Endothelial cell of umbilical vein (primary cell): ENCODE results near the gene DGKB. TPM values are rescaled to one million over a fixed set of nuclear protein-coding genes. Genes with fewer than 3 reads are reported as not detected.

Experiments used
- BruUV-seq: library from RNA; stranded (reverse); fragments of 400-500 nt; replicated peaks from 2 replicates; lab custom pipeline; 2021; lab: Mats Ljungman, UMichigan
- CTCF ChIA-PET: fragments of 300-600, 350-600 bp; sonication (Branson Sonifier 250); formaldehyde crosslinking; loops from one replicate; lab custom pipeline; 2021; ENCODE audit warnings: antibody characterized with exemption, inconsistent platforms; lab: Charles Lee
- POLR2A ChIA-PET: fragments of 300-600, 350-600 bp; sonication (Branson Sonifier 250); formaldehyde crosslinking; loops from one replicate; lab custom pipeline; 2021; ENCODE audit warnings: antibody characterized with exemption, inconsistent platforms; lab: Charles Lee
- DNase-seq: peaks from one replicate; pipeline ENCODE4 v3.0.0-alpha.2; 2011; ENCODE audit warnings: low read depth, low spot score
- FAIRE-seq: peaks from 2 replicates; lab custom pipeline; 2011; peaks lifted over from hg19 to GRCh38; lab: Jason Lieb, UNC
- H2AFZ ChIP-seq: 2 replicates; pipeline ENCODE4 v1.6.0; 2012; ENCODE audit warnings: low read depth, low read length, control low read depth, inconsistent platforms
- H3K27ac ChIP-seq: 2 replicates; pipeline ENCODE4 v1.5.1; 2011; ENCODE audit warnings: low read depth, mild to moderate bottlenecking, control low read depth, low read length, moderate library complexity; ENCODE audit not compliant: insufficient read depth
- H3K27me3 ChIP-seq, 2 experiments: 2 replicates each; pipeline versions ENCODE4 v1.6.0 to v1.6.1; 2011; ENCODE audit warnings: low read length in 2 of 2, mixed read lengths in 1 of 2; ENCODE audit not compliant: control insufficient read depth in 2 of 2, insufficient read depth in 2 of 2
- H3K36me3 ChIP-seq, 2 experiments: 2 replicates in 1 of 2; 3 replicates in 1 of 2; pipeline ENCODE4 v1.5.1; 2011; ENCODE audit warnings: low read length in 2 of 2, mild to moderate bottlenecking in 1 of 2, moderate library complexity in 1 of 2; ENCODE audit not compliant: control insufficient read depth in 2 of 2, insufficient read depth in 2 of 2; ENCODE audit errors: extremely low read depth in 1 of 2
- H3K4me1 ChIP-seq: 3 replicates; pipeline ENCODE4 v1.5.1; 2011; ENCODE audit warnings: mild to moderate bottlenecking, low read length; ENCODE audit not compliant: control insufficient read depth, insufficient read depth; ENCODE audit errors: extremely low read depth
- H3K4me2 ChIP-seq: 2 replicates; pipeline ENCODE4 v1.6.1; 2011; ENCODE audit warnings: low read length, control low read depth, mixed read lengths; ENCODE audit not compliant: insufficient read depth
- H3K4me3 ChIP-seq, 3 experiments: fragments of 200-600 bp in 1 of 3; sonication (generic), shearing (Covaris generic) in 1 of 3; replicated peaks in 1 of 3; 2 replicates each; pipeline ENCODE4 v1.5.1; 2011 to 2016; ENCODE audit warnings: control low read depth in 3 of 3, low read length in 3 of 3, mild to moderate bottlenecking in 2 of 3, inconsistent platforms in 1 of 3, low read depth in 1 of 3, moderate library complexity in 1 of 3; ENCODE audit not compliant: insufficient read depth in 1 of 3
- H3K79me2 ChIP-seq: 2 replicates; pipeline ENCODE4 v1.6.0; 2012; ENCODE audit warnings: low read length, inconsistent platforms; ENCODE audit not compliant: control insufficient read depth, insufficient read depth
- H3K9ac ChIP-seq: replicated peaks from 2 replicates; pipeline ENCODE3; 2011; ENCODE audit warnings: low read length, control low read depth; ENCODE audit not compliant: insufficient read depth; ENCODE audit errors: extremely low read depth
- H3K9me1 ChIP-seq: replicated peaks from 3 replicates; pipeline ENCODE4 v1.6.0; 2011; ENCODE audit warnings: mild to moderate bottlenecking, low read length; ENCODE audit not compliant: control insufficient read depth, insufficient read depth; ENCODE audit errors: extremely low read depth
- H3K9me3 ChIP-seq: replicated peaks from 2 replicates; pipeline ENCODE4 v1.5.1; 2012; ENCODE audit warnings: low read length, inconsistent platforms; ENCODE audit not compliant: control insufficient read depth, insufficient read depth
- H4K20me1 ChIP-seq: replicated peaks from 2 replicates; pipeline ENCODE3; 2011; ENCODE audit warnings: mild to moderate bottlenecking, low read length; ENCODE audit not compliant: control insufficient read depth, insufficient read depth; ENCODE audit errors: extremely low read depth
- CTCF ChIP-seq, 2 donors: IDR thresholded peaks; 1 replicate in 1 of 2; 2 replicates in 1 of 2; pipeline ENCODE4 v1.5.1; 2011; ENCODE audit warnings: low read length in 2 of 2, mild to moderate bottlenecking in 2 of 2, moderate library complexity in 2 of 2, control low read depth in 1 of 2, inconsistent platforms in 1 of 2, low read depth in 1 of 2; ENCODE audit not compliant: insufficient read depth in 1 of 2; ENCODE audit errors: extremely low read depth in 1 of 2
- EZH2 ChIP-seq: IDR thresholded peaks from 2 replicates; pipeline ENCODE4 v1.6.1; 2012; ENCODE audit warnings: borderline replicate concordance, low read depth, mild to moderate bottlenecking, moderate library complexity, low read length, inconsistent platforms; ENCODE audit not compliant: severe bottlenecking
- FOS ChIP-seq: IDR thresholded peaks from 2 replicates; pipeline ENCODE4 v1.6.1; 2011; ENCODE audit warnings: mild to moderate bottlenecking, low read length, moderate library complexity, borderline replicate concordance; ENCODE audit not compliant: insufficient read depth
- GATA2 ChIP-seq: IDR thresholded peaks from 2 replicates; pipeline ENCODE4 v1.7.0; 2011; ENCODE audit warnings: low read depth, mild to moderate bottlenecking, moderate library complexity, mixed read lengths, low read length; ENCODE audit not compliant: insufficient read length, insufficient read depth
- JUN ChIP-seq: IDR thresholded peaks from 2 replicates; pipeline ENCODE4 v1.6.1; 2011; ENCODE audit warnings: borderline replicate concordance, low read depth; ENCODE audit not compliant: insufficient read length, insufficient read depth
- MAX ChIP-seq: IDR thresholded peaks from 2 replicates; pipeline ENCODE4 v1.6.1; 2011; ENCODE audit not compliant: insufficient read depth, insufficient read length
- MYC ChIP-seq: IDR thresholded peaks from one replicate; pipeline ENCODE4 v1.6.1; 2011; ENCODE audit warnings: mild to moderate bottlenecking, low read depth, low read length
- POLR2A ChIP-seq: IDR thresholded peaks from 2 replicates; pipeline ENCODE4 v1.6.1; 2012; ENCODE audit warnings: low read depth, mild to moderate bottlenecking, control low read depth, low read length
- POLR2AphosphoS5 ChIP-seq: IDR thresholded peaks from 2 replicates; pipeline ENCODE4 v1.6.1; 2012; ENCODE audit warnings: low read depth, mild to moderate bottlenecking, control low read depth, low read length, moderate library complexity; ENCODE audit not compliant: insufficient read depth
- dilution Hi-C: fragments of 300-500 bp; cut with MboI; formaldehyde crosslinking; loops from one replicate; pipeline ENCODE4 v1.15.0; 2019; ENCODE audit warnings: low sequenced_read_pairs; ENCODE audit not compliant: extremely low pct_ligation_motif_present
- intact Hi-C: fragments of 100-400 bp; cut with micrococcal nuclease; formaldehyde crosslinking; loops from one replicate; pipeline ENCODE4 v1.10.0; 2022
- polyA plus RNA-seq, 4 experiments: library from polyadenylated mRNA; depleted of rRNA in 3 of 4; stranded (reverse) in 3 of 4; unstranded in 1 of 4; fragments of >200 nt; gene quantifications; 2 replicates each; pipeline versions ENCODE4 v1.2.1 to v1.2.3, GENCODE V29; 2011 to 2012; ENCODE audit warnings: missing spikeins in 1 of 4
- total RNA-seq: library from RNA; stranded (reverse); gene quantifications from 2 replicates; pipeline ENCODE4 v1.2.3, GENCODE V29; 2021

Gene DGKB
- total and polyA plus RNA-seq, 2 donors (not counting 3 experiments of a cell fraction or from before 2014, with no cell fraction given) = not detected

GRCh38 chr7:14868937-14869336, 33.6 kb downstream of the DGKB start:
- Histone ChIP-seq H3K4me2 (no peak overlapping the region), H3K27me3 (no peaks in the 10 kb centered on the region), H2AFZ (no peak overlapping the region), H3K9ac (no peak overlapping the region), H3K27ac (no peak overlapping the region), H4K20me1 (no peaks in the 10 kb centered on the region), H3K4me3 (no peak overlapping the region), H3K79me2 (no peaks in the 10 kb centered on the region), H3K9me3 (no peaks in the 10 kb centered on the region), H3K4me1 (no peaks in the 10 kb centered on the region), H3K9me1 (no peaks in the 10 kb centered on the region), H3K36me3 (no peaks in the 10 kb centered on the region)
- DNase-seq = no peak
- intact Hi-C loops = no loop called here
- dilution Hi-C loops = no loop called here
- FAIRE-seq = no peak
- CTCF ChIA-PET = no interaction called here
- BruUV-seq = no TSS peak
- no peak for TF ChIP-seq POLR2AphosphoS5
- no peak for TF ChIP-seq GATA2
- TF ChIP-seq JUN = no peak
- TF ChIP-seq FOS = no peak
- TF ChIP-seq POLR2A = no peak
- TF ChIP-seq MAX = no peak
- TF ChIP-seq CTCF (IDR thresholded peaks at IDR 0.05; ENCODE audit: extremely low read depth in 1 of 2, insufficient read depth in 1 of 2, low read depth in 1 of 2, low read length in 2 of 2) = no peak
- no peak for TF ChIP-seq EZH2
- TF ChIP-seq MYC = no peak
- POLR2A ChIA-PET = no interaction called here
